Measurements from ENCODE around the gene RAP1GAP2.
"Not testable (repeated sequence)": the region's sequence is repeated elsewhere in the genome, so short reads cannot be mapped to it uniquely, and the experiment has no call there.

RAP1GAP2 gene

DNA sequence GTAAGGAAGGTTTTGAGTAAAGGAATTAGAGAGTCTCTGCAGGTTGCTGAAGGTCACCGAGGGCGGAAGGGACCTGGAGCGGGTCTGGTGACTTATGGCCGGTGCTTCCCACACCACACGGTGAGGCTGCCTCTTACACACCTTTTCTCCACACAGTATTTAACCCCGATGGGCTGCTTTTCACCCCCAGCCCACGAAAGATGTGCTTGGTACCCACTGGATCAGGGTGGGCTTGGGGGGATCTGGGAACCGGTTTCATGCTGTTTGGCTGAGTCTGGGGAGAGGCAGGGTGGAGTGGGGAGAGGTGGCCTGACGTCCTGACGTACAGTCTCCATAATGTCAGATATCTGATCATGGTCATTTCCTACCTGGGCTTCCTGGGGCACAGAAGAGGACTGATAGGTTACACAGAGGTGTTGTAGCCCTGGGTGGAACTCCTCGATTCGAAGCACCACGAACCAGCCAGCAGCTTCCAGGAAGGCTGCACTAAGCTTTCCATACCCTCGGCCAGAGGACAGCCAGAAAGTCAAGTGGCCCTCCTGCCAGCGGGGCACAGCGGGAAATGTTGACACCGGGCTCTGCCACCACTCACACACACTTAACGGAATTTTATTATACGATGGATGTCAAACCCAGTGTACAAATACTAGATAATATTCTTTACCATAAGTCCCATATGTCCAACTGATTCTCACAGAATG lies 233.1 kb downstream of the RAP1GAP2 start:
- DNase-seq = no peak

DNA sequence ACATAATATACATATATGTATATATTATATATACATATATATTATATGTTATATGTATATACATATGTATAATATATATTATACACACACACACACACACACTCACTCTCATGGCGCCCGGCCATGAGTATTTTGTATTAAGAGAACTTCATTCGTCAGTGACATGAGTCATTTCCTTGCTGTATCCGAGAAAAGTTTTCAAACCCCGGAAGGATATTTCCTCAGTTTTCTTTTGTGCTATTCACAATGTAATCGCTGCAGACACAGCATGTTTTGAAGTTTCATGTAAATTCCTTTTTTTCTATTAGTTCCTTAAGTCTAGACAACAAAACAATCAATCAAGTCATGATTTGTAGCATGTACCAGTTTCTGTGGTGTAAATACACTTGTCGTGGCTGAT lies 233.9 kb downstream of the RAP1GAP2 start:
- no peak for DNase-seq

DNA sequence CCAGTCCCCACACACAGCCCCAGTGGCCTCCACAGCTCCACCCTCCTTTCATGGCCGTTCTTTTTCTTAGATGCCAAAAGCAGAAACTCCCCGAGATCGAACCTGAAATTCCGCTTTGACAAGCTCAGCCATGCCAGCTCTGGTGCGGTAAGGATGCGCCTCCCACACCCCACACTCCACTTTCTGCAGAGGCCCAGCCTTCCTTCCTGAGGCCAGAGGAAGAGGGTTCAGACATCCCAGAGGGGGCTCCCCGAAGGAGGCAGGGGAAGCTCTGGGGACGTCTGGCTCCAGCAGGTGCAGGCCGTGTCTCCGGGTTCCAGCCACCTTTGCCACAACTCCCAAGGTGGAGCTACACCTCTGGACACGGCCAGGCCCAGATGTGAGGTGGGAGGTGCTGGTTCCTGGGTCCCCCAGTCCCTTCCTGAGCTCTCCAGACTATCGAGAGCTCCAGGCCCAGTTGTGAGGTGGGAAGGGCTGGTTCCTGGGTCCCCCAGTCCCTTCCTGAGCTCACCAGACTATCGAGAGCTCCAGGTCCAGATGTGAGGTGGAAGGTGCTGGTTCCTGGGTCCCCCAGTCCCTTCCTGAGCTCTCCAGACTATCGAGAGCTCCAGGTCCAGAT lies 234.7 kb downstream of the RAP1GAP2 start:
- not testable (repeated sequence) for DNase-seq

DNA sequence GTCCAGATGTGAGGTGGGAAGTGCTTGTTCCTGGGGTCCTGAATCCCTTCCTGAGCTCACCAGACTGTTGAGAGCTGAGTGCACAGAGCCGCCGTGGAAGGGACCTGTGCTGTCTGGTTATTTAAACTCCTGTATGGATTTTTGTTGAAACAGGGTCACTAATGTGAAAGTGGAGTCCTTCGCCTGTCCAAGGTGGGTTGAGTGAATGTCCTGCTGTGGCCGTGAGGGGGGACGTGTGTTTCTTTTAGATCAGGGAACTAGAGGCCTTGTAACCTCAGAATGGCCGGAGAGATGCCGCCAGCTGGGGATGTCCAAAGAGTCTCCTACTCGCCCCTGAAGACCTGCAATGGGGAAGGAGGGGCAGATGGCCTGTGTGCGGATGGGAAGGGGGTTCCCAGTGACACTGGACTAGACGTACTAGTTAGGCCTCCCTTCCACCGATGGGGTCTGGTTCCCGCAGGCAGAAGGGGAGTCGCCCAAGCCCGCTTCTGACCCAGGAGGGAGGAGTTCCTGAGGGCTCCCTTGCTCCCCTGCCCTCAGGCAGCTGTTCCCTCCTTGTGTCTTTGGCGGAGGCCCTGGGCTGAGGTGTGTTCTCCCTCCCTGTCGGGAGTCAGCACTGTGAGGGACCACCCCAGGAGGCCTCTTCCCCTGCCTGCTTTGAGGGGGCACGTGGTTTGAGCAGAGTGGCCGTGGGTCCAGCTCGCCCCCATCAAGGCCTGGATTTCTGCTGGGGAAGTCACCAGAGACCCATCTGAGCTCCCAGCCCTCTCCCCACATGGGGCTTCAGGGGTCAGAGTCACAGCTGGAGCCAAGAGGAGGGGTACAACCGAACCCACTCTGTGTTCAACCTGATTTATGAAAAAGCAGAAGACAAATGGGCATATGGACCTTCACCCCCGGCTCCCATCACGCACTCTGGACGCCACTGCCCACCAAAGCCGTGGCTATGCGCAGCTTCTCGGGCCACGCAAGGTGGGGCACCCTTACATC lies 236.3 kb downstream of the RAP1GAP2 start:
- no peak for DNase-seq

DNA sequence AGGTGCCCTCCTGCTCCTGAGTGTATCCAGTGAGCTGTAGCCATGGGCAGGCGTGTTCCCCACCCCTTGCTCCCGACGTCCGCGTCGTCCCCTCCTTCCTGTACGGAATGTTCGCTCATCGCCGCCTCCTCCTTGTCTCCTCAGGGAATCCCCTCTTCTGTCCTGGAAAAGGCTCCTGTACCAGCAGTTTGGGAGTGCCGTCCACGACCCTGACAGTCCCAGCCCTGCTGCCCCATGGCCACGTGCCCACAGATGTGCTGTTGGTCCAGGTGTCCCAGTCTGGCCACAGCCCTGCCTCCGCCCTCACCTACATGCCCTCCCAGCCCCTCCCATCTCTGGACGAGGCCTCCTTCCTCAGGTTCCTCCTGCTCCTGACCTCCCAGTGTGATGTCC lies 237.0 kb downstream of the RAP1GAP2 start:
- no peak for DNase-seq

DNA sequence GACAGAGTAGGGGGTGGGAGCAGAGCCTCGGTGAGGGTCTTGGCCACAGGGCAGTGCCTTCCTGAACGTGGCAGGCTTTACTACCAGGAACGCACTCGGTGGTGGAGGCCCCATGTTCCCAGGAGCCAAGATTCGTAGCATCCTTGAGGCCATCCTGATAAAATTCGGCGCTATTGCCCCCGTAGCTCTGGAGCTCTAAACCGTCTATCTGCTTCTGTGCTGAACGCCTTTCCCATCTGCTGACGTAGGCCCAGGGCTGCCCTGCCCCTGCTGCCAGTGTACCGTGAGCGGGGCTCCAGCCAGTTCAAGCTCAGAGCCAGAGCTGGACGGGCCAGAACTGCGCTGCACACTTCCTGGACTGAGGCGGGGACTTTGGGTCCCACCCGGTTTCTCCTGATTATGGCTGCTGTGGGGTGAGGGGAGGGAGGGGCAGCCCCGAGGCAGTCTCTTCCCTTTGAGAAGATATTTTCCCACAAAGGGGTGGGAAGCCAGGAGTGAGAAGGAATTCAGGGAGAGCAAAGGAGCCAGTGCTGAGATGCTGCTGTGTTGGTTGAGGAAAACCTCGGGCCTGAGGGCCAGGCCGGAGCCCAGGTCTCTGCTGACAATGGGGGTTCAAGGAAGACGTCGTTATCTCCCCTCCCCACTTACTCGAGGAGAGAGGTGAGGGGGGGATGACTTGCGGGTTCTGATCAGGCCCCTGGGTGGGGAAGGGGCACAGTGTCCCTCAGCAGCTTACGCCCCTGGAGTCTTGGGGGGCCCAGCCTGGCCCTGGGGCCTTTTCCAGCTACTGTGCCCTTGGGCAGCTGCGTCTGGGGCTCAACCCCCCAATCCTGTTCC lies 237.7 kb downstream of the RAP1GAP2 start:
- DNase-seq = no peak

DNA sequence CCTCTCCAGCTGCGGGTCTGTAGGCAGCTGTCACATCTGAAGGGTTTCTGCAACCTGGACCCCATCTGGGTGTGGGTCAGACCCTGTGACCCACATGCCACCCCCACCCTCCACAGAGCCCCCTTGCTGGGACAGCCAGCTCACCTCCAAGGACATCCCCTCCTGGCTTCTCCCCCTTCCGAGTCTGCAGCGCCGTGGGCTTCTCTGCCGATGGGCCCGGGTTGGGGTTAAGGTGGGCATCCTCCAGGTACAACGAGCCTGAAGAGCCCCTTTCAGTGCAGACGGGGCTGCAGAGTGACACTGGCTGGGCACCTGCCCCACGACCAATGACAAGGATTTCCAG lies 238.3 kb downstream of the RAP1GAP2 start:
- no peak for DNase-seq

DNA sequence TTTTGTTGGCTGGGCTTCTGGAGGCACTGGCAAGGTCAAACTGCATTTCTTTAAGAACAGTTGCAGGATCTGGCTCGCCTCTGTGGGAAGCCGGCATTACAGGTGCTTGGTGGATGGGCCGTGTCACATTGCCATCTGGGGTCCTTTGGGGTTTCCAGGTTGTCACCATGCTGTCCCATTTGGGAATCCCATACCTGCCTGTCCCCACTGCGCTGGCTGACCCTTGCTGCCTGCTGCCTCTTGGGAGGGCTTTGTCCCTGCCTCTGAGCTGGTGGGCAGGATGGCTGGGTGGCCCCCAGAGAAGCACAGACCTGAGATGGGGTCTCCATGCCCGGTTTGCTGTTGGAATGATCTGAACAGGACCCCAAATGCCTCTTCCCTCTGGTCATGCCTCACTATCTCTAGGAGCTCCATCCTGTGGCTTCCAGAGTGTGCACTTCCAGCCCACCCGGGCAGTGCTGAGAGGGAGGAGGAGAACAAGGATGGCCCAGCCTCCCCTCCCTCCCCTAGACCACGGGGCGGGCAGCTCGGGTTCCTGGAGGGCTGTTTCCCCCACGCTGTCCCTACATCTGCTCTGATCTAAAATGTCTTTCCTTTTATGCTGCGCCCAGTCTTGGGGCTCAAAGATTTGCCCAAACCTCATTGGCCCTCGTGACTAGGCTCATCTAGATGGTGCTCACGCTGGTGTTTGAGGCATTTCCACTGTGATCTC lies 239.2 kb downstream of the RAP1GAP2 start:
- no peak for DNase-seq

DNA sequence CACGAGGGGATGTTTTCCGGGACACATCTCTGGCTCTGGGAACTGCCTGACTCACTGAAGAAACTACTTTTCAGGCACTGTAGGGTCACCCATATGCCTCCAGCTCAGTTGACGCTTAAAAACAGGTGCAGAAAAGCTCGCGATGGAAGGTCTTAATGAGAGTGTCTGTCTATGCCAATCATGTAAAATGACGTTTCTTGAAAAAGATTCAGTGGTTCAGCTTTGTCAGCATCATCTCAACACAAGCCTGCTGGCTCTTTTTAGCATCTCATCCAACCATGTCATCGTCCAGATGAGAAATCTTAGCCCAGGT lies 239.7 kb downstream of the RAP1GAP2 start:
- no peak for DNase-seq

DNA sequence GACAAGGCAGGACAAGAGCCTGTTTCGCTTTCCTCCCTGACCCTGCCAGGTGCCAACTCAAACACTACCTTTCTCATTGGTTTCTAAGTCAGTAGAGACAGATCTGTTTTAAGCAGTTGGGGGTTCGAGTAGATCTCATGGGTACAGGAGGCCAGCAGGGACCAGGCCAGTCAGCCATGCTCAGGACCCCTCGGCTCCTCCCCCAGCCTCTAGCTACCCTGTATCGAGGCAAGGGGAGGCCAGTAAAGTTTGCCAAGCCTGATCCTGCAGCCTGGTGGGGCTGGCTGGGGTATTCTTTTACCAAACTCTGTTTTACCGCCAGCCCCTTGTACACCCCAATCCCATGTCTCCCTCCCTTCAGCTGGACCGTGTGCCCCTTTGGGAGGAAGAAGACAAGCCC lies 240.6 kb downstream of the RAP1GAP2 start:
- no peak for DNase-seq

DNA sequence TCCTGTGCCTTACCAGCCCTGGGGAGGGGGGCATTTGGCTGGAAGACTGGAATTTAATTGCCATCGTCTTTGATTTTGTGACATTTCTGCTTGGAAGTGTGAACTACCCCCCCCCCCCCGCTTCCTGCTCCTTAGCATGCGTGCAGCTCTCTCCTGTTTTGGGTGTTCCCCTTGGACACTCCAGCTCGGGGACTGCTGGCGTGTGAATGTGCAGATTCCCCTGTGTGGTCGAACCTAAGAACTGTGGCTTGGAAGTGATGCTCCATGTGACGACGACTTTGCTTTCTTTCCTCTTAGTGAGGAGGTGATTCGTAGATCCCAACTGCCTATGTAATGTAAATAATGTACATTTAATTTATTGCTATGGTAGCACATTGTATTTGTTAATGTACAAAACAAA lies 241.0 kb downstream of the RAP1GAP2 start:
- no peak for DNase-seq

DNA sequence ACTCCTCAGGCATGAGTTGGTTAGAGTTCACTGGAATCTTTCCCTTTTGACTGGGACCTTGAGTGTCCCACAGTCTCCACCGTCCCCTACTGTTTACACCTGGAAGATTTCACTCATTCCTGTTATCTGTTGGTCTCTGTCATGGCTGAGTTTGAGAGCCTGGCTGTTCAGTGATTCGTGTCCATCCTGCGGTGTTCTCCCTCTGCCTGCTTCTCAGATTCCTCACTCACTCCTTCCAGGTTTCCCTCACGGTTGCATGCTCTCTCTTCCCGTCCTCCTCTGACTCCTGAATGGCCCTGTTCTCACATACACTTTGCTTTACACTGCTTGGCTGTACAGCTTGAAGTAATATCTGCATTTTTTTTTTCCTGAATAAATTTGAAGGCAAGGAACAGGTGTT lies 242.7 kb downstream of the RAP1GAP2 start:
- no peak for DNase-seq

DNA sequence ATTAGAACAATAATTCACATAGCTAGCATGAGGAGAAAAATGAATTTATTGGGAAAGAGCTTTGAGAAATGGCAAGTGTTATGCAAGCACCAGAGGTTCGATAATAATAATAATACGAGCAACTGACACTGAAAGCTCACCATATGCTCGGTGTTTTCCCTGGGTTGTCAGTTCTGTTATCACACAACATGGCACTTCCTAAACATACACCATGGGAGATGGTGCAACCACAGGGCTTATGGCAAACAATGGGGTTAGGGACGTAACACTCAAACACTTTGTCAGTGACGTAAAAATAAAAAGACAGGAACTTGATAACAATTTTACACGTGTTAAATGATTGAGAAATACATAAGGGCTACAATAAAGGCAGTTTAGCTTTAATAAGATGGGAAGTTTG lies 243.5 kb downstream of the RAP1GAP2 start:
- DNase-seq = no peak

DNA sequence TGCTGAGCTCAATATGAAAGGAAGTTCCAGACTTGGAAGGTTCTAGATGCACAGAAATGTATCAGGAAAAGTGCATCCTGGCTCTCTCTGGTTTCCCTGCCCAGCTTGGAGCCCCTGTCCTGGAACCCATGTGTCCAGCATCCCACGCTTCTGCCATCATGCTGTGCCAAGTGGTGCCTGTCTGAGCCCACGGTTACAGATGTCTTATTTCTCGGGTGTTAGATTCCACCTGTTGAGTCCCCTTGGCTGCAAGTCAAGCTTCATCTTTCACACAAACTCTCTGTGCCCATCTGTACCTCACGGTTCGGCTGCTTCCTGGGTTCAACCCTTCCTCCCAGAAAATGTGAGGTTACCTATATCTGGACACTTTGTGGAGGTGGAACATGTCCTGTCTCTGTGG lies 244.6 kb downstream of the RAP1GAP2 start:
- no peak for DNase-seq

DNA sequence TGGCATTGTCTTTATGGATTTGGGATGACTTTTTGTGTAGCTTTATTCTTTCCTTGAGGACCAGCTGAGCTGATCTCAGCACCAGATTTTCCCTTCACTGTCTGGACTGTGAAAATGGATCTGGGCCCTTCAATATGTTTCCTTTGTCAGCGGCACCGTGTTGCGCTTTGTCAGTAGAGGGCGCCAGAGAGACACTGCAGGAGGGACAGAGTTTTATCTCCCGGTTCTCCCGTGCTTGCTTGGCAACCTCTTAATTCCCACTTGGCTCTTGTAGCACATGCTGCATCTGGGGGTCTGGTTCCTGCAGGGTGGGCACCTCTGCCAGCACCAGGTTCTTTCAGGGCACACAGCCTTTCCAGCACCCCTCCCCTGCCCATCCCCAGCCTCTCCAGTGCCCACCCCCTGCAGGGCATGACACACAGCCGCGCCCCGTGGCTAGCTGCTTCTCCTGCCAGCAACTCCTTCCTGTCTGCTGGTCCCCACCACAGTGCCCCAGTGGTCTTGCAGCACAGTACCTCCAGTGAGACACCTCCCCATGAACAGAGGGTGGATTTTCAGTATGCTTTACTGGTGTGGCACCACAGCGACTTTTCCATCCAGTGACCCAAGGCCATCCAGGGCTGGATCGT lies 247.6 kb downstream of the RAP1GAP2 start:
- DNase-seq = no peak

DNA sequence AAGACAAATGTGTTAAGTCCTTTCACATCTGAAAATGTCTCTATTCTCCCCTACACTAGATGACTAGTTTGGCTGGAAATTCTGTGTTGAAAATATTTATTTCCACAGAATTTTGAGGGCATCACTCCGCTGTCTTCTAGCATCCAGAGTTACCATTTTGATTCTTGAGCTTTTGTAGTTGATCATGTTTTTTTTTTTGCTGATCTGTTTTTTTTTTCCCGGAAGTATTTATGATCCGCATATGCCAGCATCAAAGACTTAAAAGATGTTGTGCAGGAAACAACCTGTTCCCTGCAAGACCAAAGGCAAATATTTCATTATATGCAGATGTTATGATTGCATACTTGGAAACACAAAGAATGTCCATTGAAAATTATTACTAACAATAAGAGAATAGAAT lies 250.5 kb downstream of the RAP1GAP2 start:
- no peak for DNase-seq

DNA sequence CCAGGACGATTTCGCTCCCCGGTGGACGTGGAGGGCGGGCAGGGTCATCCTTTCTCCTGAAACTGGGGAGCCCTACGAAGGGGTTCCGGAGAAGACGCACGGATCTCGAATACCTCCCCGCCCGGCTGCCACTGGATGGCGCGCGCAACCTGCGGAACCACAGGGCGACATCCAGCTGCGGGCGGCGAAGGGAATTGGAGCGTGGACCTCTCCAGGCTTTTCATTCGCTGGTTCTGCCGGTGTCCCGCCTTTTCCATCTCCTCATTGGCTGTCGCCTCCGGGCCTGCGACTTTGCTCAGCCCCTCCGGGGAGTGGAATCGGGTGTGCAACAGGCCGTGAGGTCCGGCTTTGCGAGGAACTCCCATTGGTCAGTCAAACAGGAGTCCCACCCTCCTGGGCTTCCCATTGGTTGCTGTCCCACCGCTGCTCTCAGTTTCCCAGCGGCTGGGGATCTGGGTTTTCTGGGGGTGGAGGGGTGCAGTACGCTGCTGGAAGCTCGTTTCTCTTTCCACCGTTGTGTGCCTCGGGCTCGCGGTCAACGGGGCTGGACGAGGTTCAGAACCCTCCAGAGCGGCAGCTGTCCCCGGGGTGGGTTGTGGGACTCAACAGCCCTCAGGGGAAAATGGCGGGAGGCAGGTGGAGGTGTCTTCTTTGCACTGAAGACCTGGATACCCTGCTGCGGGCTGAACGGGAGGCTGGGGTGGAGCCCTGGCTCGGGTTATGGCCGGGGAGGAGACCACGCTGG lies 252.7 kb downstream of the RAP1GAP2 start:
- DNase-seq = peak; percentile 93

DNA sequence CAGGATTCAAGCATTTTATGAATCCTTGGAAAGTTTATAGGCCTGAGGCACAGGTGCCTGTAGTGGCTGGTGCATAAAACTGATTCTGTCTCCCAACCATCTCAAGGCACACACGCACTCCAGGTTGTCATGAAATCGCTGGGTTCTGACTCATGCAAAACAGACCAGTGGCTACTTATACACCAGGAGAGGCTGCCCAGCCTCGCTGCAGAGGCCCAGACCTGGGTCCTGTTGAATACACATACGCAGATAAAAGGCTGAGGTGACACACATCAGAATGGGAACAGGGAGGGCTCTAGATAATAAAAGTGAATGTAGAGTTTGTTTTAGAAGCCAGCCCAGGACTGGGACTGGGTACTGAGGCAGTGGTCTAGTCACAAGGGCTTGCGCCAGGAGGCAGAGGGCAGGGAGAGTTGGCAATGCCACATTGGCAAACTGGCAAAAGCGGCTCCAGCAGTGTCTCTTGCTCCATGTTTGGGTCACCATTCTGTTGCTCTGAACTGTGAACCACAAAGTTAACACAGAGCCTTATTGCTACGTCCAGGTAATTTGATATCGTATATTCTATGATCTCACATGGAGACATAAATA lies 253.6 kb downstream of the RAP1GAP2 start:
- DNase-seq = no peak

DNA sequence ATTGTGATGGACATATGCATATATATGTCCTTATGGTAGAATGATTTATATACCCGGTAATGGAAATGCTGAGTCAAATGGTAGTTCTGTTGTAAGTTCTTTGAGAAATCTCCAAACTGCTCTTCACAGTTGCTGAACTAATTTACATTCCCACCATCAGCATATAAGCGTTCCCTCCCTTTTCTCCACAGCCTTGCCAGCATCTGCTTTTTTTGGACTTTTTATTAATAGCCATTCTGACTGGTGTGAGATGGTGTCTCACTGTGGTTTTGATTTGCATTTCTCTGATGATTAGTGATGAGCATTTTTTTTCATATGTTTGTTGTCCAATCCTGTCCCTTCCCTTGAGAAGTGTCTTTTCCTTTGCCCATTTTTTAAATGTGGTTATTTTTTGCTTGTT lies 258.6 kb downstream of the RAP1GAP2 start:
- DNase-seq = not testable (repeated sequence)

DNA sequence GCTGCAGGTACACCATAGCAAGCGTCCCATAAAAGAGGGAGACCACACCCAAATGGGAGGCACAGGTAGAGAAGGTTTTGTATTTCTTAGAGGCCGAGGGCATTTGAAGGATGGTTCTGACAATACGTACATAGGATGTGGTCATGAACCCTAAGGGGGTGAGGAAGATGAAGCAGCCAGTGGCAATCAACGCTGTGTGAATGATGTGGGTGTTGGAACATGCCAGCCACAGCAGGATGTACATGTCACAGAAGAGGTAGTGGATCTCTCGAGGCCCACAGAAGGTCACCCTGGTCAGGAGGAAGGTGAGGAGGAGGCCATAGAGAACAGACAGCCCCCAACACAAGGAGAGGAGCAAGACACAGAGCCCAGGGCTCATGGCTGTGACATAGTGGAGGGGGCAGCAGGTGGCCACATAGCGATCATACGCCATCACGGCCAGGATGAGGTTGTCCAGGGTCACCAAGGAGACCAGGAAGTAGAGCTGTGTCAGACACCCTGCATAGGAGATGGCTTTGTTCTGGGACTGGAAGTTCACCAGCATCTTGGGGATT lies 266.7 kb downstream of the RAP1GAP2 start:
- not testable (repeated sequence) for DNase-seq
